NCI-H1092 treated with DMSO at 0.1 percent for 48 hours (cell line): ENCODE data around the gene DUT.
A peak's percentile ranks its signal among the peaks of the same experiment; 100 is the strongest.

ENCODE experiments used
- DNase-seq: peaks from one replicate; lab custom pipeline; 2025; lab: John Stamatoyannopoulos, UW

Gene DUT

DNA sequence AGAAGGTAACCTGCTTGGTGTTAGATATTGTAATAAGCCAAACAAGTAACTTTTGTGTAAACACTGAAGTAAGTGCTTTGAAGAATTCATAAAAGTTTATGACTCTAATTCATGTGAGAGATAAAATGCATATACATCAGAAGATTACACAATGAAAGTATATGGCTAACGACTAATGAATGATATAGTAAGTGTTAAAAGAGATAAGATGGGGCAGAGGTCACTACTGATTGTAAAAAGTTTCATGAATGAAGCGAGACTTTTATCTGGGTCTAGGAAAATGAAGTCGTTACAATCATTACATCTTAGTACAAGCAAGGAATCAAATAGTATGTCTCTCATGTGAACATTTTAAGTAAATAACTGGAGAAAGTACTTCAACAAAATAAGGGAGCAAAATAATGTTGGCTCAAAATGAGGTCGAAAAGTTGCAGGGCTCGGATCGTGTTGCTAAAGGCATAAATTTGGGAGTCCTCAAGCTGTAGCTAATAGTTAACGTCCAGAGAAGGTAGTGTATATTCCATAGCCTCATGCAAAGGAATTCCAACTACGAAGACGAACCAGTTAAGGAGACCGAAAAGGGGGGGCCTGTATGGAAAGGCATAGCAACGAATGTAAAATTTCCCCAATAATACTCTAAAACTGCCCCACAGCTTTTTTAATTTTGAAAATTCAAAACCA, 984 bp upstream of the DUT start:
- DNase-seq, result no peak

DNA sequence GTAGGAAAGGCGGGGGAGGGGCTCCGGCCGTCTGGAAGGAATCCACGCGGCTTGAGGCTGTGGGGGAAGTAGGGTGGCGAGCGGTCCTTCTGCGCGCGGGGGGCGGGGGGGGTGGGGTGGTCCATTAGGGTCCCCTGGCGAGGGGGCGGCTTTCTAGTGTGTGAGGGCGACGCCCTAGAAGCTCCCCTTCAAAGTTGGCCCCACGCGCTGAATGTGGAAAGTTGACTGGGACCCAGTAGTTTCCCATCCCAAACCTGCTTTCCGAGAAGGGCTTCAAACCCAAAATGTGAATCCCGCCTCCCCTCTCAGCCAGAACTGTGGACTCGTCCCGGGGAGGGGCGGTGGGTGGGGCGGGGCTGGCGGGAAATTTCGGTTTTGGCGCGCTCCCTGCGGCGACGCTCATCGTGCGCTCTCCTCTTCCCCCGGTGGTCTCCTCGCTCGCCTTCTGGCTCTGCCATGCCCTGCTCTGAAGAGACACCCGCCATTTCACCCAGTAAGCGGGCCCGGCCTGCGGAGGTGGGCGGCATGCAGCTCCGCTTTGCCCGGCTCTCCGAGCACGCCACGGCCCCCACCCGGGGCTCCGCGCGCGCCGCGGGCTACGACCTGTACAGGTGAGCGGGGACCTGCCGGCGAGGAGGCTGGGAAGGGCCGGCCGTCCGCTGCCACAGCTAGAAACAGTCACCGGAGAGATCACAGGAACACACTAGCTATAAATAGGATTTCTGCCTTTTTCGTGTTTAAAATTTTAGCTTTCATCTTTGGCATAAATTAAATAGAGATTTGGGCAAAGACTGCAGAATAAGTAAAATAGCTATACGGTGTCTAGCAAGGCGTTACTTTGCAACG, 790 bp downstream of the DUT start:
- DNase-seq, result peak; percentile 58

DNA sequence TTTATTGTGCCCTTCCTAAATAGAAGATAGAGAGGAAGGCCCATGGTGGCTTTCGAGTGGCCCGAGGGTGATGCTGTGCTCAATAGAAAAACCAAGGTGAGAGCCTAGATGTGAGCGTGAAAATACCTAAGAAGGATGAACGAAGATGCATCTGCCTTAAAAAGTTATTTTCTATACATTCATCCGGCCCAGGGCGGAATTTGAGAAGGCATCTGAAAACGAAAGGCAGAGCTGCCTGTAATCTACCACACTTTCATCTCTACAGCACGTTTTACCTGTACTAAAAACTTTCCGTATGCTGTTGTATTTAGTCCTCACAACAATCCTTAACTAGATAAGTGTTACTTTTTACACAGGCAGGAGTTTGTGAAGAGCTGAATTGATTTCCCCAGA, 1.4 kb downstream of the DUT start:
- DNase-seq, result no peak

DNA sequence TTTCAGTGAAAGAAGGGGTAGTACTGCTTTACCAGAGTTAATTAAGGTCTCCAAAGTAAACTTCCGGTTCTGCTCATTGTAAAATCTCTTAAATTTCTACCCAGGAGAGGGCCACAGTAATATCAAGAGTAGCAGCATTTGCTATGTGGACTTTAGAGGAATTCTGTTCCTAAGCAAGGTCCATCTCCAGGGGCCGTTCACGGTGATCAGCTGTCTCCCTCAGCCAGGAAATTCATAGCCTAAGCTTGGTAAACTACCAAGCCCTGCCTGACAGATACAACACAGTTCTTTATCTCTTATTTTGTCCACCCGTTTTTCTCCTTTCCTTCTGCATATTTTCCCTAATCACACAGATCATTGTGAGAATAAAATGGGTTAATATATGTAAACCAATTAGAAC, 2.3 kb downstream of the DUT start:
- DNase-seq, result no peak

DNA sequence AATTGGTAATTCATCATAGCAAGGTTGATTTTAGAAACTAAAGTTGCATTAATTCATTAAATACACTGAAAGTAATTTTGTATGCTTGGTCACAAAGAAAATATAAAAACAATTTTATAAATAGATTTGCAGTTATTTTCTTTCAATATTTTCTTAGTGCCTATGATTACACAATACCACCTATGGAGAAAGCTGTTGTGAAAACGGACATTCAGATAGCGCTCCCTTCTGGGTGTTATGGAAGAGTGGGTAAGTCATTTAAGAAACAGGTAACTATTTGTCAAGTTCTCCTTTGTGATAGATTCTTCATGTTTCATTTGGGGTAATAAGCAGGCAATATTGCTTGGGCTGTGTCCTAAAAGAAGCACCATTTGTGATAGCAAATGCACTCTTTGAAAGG, 3.0 kb downstream of the DUT start:
- no peak for DNase-seq

DNA sequence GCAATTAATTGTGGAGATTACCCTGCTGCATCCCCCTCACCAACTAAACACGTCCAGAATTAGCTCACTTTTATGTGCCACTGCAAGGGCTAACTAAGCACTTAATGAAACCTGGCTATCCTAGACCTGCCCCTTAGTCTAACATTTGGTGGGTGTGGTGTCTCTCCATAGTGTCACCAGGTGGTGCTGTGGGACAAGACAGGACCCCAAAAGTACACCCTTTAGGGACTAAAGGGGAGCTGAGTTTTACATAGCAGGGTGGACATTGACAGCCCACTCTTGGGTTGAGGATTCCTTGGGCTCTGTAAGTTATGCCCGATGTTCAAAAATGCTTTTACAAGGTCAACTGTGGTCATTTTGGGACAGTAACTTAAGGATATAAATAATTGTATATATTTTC, 5.7 kb downstream of the DUT start:
- DNase-seq, result no peak

DNA sequence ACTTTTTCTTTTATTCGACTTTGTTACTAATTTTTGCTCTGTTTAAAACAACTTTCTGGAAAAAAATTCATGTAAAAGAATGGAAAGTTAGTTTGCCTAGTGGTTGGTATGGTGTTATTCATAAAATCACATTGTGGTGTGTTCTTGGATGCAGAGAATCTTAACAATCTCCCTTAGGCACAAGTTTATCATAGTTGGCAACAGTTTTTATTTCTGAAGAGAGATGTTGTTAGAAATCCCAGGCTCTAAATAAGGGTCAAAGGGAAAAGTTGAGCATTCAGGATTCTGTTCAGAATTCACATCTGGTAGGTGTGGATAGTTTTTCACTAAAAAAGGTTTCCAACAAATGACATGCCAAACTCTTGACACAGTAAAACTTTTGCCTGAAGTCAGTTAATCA, 6.4 kb downstream of the DUT start:
- no peak for DNase-seq

DNA sequence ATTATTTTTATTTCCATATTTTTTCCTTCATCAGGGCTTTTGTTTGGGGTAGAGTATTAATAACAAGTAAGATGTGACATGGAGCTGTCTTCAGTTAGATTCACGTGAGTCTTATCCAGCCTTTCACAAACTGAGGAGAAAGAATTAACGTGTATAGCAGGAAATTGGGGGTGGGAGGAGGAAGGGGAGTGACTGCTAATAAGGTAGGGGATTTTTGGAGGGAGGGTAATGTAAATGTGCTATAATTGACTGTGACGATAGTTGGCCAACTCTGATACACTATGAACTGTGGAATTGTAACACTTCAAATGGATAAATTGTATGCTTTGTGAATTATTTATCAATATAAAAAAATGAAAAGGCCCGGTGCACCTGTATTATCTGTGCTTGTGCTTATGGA, 8.9 kb downstream of the DUT start:
- no peak for DNase-seq

DNA sequence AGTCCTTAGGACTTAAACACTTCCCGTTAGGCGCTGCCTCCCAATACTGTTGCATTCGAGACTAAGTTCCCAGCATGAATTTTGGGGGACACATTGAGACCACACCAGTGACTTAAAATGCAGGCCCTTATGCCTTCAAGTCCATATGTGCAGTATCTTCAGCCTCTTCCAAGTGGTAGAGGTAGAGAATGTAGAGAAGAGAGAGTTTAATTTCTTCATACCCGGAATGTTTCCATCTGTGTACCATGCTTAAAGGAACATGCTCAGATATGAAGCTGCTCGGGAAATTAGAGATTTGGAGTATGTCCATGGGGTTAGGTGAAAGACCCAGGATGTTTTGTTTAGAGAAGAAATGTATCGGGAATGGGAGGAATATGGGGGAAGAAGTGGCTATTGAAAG, 12.6 kb downstream of the DUT start:
- no peak for DNase-seq

DNA sequence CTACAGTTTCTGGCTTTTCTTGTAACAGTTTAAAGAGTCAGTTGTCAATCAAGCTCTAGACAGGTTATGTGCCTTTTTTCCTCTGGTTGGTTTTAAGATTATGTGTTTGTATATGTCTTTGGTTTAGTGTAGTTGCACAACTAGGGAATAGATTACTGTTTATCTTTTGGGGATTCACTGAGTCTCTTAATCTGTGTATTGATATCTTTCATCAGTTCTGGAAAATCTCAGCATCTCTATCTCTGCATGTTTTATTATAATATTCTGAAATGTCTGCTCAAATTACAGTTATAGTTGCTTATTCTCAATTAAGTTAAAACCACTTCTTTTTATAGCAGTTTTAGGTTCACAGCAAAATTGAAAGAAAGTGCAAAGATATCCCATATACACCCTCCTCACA, 14.3 kb downstream of the DUT start:
- no peak for DNase-seq

DNA sequence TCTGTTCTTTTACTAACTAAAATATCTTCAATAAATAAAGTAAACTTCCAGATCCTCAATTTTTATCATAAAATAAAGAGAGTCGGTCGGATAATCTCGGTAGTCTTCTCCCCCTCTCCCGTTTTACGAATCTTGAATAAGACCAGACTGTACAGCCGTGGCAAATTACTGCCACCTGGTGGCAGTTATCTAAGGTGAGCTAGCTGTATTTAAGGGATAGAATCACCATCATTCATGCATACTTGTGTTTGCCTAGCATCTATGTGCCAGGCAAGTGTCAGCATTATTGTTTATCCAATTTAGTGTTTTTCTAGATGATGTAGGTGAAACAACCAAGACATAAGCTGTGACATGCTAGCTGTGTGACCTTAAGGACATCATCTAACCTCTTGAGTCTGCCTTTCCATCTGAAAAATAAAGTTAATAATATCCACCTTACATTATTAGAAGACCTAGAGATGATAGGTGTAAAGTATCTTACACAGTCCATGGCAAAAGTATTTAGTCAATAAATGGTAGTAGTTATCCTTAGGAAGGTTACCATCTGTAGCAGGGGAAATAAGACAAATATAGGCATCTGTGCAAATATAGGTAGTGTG, 21.3 kb downstream of the DUT start:
- peak; percentile 64 for DNase-seq

DNA sequence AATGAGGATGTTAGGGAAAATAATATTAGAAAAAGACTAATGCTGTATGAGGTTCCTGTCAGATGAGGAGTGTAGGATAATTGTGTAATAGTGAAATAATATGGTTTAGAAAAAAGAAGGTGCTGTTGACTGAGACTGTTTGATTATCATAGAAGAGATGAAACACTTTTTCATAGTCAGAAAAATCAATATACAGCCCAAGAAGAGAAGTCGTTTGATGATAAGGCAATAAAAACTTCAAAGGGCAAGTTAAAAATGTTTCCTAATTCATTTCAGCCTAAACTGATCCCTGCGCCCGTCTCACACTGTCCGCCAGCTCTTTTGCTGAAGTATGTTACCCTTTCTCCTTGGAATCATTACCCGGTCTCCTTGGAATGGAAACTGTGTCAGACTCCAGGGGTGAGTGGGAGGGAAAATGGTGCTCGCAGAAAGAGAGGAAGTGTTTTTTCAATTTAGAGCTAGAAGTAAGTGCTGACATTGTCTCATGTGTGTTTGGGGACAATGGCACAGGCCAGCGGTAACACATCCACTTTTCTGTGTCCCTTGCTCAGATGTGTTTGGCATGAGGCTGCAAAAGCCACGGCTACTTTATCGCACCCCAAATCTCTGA, 23.6 kb downstream of the DUT start:
- no peak for DNase-seq

DNA sequence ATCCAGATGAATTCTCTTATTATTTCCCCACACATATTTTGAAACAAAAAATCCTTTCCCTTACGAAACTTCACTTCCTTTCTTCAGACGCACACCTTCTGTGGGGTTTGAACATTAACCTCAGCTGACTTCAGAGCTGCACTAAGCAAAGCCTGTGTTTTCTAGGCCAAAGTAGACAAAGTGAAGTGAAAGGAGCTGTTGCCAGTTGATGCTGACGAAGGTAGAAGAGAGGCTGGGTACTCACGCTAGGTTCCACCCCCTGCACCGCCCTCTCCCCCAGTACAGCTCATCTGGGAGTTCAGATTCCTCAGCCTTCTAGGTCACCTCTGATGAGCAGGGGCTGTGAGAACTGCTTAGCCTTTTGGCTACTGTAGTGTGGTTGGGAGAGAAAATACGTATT, 24.1 kb downstream of the DUT start:
- DNase-seq, result no peak

DNA sequence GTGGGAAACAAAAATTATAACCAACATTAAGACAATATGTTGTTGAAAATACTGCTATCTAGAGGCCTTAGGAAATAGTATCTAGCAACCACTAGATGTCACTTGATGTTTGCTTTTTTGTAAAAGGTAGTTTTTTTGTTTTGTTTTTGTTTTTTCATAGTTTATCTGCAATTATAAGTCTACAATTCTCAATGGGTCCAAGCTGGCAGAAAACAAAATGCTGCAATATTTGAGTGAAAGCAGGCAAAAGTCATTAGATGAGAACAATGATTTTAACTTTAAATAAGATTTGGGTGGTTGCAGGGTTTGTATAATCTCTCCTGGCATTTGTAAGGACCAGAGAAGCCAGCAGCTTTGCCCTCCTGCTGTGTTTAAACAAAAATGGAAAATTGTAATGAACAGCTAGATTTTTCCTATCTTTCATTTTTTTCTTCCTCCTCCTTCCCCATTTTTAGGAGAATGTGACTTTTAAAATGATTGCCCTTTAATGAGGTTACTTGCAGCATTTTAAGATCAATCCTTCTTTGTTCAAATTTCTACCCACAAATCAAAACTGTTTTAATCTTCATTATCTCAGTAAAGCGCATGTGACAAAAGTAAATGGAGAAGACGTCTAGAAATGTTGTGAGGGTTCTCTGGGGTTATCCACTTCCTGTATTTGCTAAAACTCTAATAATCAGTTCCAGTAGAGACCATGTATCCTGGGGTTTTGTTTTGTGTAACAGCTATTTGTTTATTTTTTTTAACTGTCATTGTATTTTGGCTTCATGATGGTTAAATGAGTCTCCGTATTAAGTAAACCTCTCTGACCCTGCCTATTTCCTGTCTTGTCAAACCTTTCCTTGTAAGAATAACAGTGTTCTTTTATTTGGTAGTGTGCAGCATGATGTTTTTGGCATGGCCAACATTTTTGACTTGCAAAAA, 27.3 kb downstream of the DUT start:
- peak; percentile 30 for DNase-seq

DNA sequence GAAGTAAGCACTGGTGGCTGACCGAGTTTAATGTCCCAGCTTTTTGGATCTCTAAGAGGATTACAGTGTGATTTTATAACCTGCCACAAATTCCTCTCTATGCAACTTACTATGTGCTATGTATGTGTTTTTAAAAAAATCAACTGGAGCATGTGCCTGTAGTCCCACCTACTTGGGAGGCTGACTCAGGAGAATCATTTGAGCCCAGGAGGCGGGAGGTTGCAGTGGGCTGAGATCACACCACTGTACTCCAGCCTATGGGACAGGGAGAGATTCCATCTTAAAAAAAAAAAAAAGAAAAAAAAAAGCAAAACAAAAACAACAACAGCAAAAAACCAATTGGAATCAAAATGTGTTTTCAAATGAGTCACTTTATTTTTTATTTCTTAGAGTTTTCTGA, 29.6 kb downstream of the DUT start:
- no peak for DNase-seq

DNA sequence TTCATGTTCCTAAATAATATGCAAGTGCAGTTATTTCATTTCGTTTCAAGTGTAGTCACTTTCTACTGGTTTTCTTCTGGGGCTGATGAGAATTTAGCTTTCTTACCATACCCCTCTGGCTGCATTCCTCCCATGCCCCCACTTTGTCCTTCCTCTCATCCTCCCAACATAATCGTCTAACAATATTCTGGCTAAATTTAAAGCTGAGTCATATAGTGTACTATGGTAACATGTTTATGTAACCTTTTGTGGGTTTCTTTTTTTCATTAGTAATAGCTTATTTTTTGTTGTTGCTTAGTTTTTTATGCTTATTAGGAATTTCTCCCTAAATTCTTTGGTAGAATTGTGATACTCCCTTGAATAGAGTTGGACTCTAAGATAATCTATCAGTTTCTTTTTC, 30.5 kb downstream of the DUT start:
- DNase-seq, result no peak

DNA sequence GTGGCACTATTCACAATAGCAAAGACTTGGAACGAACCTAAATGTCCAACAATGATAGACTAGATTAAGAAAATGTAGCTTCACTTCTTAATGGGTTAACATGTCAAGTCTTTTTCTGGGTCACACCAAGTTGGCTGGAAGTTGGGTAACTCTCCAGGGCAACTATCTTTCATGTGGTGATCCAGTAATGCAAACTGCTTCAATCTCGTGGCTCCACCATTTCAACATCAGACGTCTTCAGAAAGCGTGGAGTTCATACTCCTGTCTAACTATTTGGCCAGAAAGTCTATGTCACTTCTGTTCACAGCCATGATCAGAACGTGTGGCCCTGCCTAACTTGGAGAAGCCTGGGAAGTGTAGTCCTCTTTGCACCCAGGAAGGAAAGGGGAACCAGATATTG, 32.2 kb downstream of the DUT start:
- DNase-seq, result no peak

DNA sequence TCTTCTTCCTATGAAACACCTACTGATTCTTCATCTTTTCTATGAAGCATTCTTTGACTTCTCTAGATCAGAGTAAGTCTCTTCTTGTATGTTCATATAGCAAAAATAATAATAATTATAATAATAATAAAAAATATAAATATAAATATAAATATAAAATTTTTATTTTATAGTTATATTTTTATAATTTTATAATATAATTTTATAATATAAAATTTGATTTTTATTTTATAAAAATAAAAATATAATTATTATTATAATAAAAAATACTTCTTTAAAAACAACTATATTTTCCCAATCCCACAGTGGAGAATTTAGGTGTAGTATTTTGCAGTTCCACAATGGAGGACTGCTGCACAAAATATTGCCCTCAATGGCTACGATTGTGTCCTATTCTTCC, 34.3 kb downstream of the DUT start:
- DNase-seq, result no peak

DNA sequence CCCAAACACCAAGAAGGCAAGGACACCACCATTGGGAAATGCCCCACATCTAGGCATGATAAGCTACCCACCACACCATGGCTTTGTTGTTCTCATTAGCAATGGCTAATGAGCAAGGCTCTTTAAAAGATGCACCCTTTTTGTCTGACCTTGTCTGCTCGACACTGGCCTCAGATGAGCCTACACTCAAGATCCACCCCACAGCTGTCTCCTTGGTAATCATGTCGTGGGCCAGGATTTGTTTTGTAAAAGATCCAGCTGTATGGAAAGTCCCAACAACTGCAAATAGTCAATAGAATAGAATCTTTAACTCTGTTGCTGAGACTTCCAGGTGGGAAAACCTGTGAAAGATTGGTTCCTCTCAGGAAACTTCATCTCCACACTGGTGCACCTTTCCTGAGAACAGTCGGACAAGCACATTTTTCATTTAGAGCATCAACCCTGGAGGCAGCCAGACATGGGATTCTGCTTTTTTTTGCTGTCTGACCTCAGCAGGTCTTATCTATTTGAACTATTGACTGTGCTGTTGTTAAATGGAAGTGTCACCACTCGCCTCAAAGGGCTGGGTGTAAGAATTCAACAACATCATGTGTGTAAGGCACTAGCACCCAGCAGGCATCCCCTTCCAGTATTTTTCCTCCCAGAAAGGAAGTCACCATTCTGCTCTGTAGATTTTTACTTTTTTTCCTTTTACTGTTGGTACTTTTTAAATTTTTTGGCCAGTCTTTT, 35.5 kb downstream of the DUT start:
- DNase-seq, result no peak

DNA sequence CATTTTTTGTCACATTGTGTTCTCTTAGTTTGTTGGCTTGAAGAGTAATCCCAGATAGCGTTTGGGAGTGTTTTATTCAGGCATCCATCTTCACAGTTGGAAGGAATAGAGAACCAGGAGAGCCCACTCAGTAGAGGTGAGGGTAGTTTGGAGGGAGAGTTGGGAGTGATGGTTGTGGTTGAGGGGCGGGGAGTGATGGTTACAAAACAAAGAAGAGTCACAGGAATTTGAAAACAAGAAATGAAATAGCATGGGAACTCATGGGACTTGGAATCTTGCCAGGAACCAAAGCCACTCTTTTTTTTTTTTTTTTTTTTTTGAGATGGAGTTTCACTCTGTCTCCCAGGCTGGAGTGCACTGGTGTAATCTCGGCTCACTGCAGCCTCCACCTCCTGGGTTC, 36.3 kb downstream of the DUT start:
- DNase-seq, result no peak

DNA sequence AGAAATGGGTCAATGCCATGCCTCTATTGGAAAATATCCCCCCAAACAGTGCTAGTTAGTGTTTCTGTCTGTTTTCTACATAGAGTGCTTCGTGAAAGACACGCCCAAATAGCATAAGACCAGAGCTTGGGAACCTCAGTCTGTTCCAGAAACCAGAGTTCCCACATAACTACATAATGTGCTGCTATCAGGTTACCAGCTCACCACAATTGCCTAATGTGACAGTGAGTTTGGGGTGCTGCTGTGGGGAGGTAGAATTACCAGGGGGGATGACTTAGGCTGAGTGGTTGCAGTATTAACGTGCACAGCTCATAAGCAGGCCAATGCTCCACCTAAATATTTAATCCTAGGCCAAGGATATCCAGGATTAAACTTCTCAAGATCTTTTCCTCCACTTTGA, 39.2 kb downstream of the DUT start:
- DNase-seq, result no peak
